Heart right ventricle (tissue), 16 donors: Measurements from ENCODE around the gene TFDP3. TPM values are rescaled to one million over a fixed set of nuclear protein-coding genes. Genes with fewer than 3 reads are reported as not detected.

ENCODE experiments used
- ATAC-seq, 8 donors: fragments of 200-7000 bp; cut with Tn5 transposase; one replicate each; pipeline ENCODE4 v1.9.1; 2020; ENCODE audit warnings: mild to moderate bottlenecking in 8 of 8, moderate library complexity in 8 of 8, moderate number of reproducible peaks in 1 of 8
- DNase-seq, 2 donors: peaks; one replicate each; pipeline ENCODE4 v3.0.0-alpha.2; 2020
- H3K27ac ChIP-seq, 10 donors: fragments of 200-600 bp; sonication (generic) in 2 of 10; one replicate each; pipeline versions ENCODE4 v1.5.0 to v1.8.0; 2020 to 2022; ENCODE audit warnings: mild to moderate bottlenecking in 3 of 10
- H3K27me3 ChIP-seq, 7 donors: fragments of 200-600 bp; one replicate each; pipeline ENCODE4 v1.8.0; 2021 to 2022; ENCODE audit warnings: mild to moderate bottlenecking in 2 of 7
- H3K36me3 ChIP-seq, 9 donors: fragments of 200-600 bp; sonication (generic) in 1 of 9; one replicate each; pipeline versions ENCODE4 v1.5.0 to v1.8.0; 2020 to 2022; ENCODE audit warnings: mild to moderate bottlenecking in 2 of 9
- H3K4me1 ChIP-seq, 9 donors: fragments of 200-600 bp; sonication (generic) in 1 of 9; one replicate each; pipeline versions ENCODE4 v1.5.0 to v1.8.0; 2020 to 2022; ENCODE audit warnings: mild to moderate bottlenecking in 4 of 9
- H3K4me3 ChIP-seq, 10 donors: fragments of 200-600 bp; sonication (generic) in 2 of 10; one replicate each; pipeline versions ENCODE4 v1.5.0 to v1.8.0; 2020 to 2022; ENCODE audit warnings: mild to moderate bottlenecking in 7 of 10, moderate library complexity in 2 of 10
- H3K9me3 ChIP-seq, 11 donors: fragments of 200-600 bp in 10 of 11; sonication (generic) in 2 of 11; one replicate each; pipeline versions ENCODE4 v1.5.0 to v1.8.0; 2013 to 2022; ENCODE audit warnings: mild to moderate bottlenecking in 2 of 11, control low read depth in 1 of 11, moderate library complexity in 1 of 11
- CTCF ChIP-seq, 9 donors: fragments of 200-600 bp; sonication (generic) in 2 of 9; IDR thresholded peaks; one replicate each; pipeline versions ENCODE4 v1.5.0 to v1.8.0; 2021 to 2022; ENCODE audit warnings: antibody characterized with exemption in 9 of 9, mild to moderate bottlenecking in 5 of 9, moderate library complexity in 1 of 9
- WGBS, 2 donors: extraction: QIAGEN DNeasy Blood & Tissue Kit; methylation state at CpG; one replicate each; pipeline ENCODE4 v1.1.7; 2013; ENCODE audit warnings: inconsistent platforms in 1 of 2; 5-methylcytosine and 5-hydroxymethylcytosine counted together
- intact Hi-C, 10 donors: fragments of 100-400 bp; cut with DNase I; formaldehyde crosslinking; loops; one replicate each; pipeline versions ENCODE4 v1.11.1 to v1.14.2; 2022
- polyA plus RNA-seq, 2 donors: library from polyadenylated mRNA; stranded (reverse); fragments of 200-250 nt; gene quantifications; one replicate each; pipeline ENCODE4 v1.2.3, GENCODE V29; 2013
- total RNA-seq, 10 donors: library from RNA; stranded (reverse); fragmentation: NEBNext Ultra II Directional in 3 of 10; extraction: Animal tissue kit (Norgen Biotek cat#: 25700) in 3 of 10; gene quantifications; one replicate each; pipeline versions ENCODE4 v1.2.1 to v1.2.4, GENCODE V29; 2021 to 2023
- donor health status: Arrhythmogenic right ventricular cardiomyopathy.
- donor health status: ischemic (EF 13 %, LVEDD 7.1; RV severe dilation, severe dysfunction).
- donor health status: healthy with polysubstance abuse.
- donor health status: DM: no; HTN: yes; CAD: no.
- donor health status: DM: no; HTN: no; CAD: no.
- donor health status: ischemic (EF 25% LVEDD 6.9; RV normal size, moderate dysfunction).
- donor health status: ischemic (EF 25% LVEDD 5.7; RV mildly dilated, moderate dysfunction).
- donor health status: healthy.
- donor health status: DM: yes; HTN: yes; CAD: no.
- donor health status: Ischemic cardiomyopathy.
- donor health status: ischemic (EF 35%, LVEDD 5.7; RV mildly dilated, moderate dysfunction).
- donor health status: nonischemic (EF 11% LVEDD 7.7; RV severe dilation, severe dysfunction).
- donor health status: DM: yes; HTN: yes; CAD: no.
- donor health status: PGD.
- donor health status: ischemic (EF 29% LVEDD 5.4; RV normal size, mild dysfunction).
- donor health status: nonischemic (EF 23%, LVEDD 6.1; RV moderate dilation, normal function).

TFDP3 gene
- total and polyA plus RNA-seq, 12 donors, result not detected

- intact Hi-C loops, result no loop called here
- 77 to 84% methylated on average over 4 to 5 of the region's 5 CpGs for WGBS, 2 donors
- TF ChIP-seq CTCF (IDR thresholded peaks at IDR 0.05), result no peak
- Histone ChIP-seq H3K27me3 (peaks cover 0 to 14% (median 0%) of the 10 kb centered on the region in 7 donors), H3K4me1 (no peaks in the 10 kb centered on the region), H3K4me3 (no peak overlapping the region), H3K9me3 (no peaks in the 10 kb centered on the region), H3K27ac (no peak overlapping the region), H3K36me3 (no peaks in the 10 kb centered on the region)
- DNase-seq (no peak), ATAC-seq (no peak)
Observed at GRCh38 chrX:133213117-133213516, 5.0 kb downstream of the TFDP3 start.

GRCh38 chrX:133207751-133208150 is 10.4 kb downstream of the TFDP3 start:
- no peak for ATAC-seq
- no peaks in the 10 kb centered on the region for H3K36me3 ChIP-seq
- no peak overlapping the region for H3K27ac ChIP-seq
- no peaks in the 10 kb centered on the region for H3K4me1 ChIP-seq
- intact Hi-C loops, result no loop called here
- WGBS, 2 donors, result 66 to 71% methylated on average over 2 of the region's 2 CpGs
- no peaks in the 10 kb centered on the region for H3K9me3 ChIP-seq
- DNase-seq, result no peak
- TF ChIP-seq CTCF (IDR thresholded peaks at IDR 0.05), result no peak
- H3K27me3 ChIP-seq, result peaks cover 0 to 32% (median 0%) of the 10 kb centered on the region in 7 donors
- H3K4me3 ChIP-seq, result no peak overlapping the region

GRCh38 chrX:133191739-133192039 is 26.5 kb downstream of the TFDP3 start:
- Histone ChIP-seq H3K4me3 (no peak overlapping the region), H3K36me3 (no peaks in the 10 kb centered on the region), H3K27me3 (peaks cover 0 to 42% (median 0%) of the 10 kb centered on the region in 7 donors), H3K9me3 (no peaks in the 10 kb centered on the region), H3K4me1 (no peaks in the 10 kb centered on the region), H3K27ac (no peak overlapping the region)
- no peak for DNase-seq
- 18 to 39% methylated on average over 1 of the region's 1 CpG for WGBS, 2 donors
- no peak for TF ChIP-seq CTCF (IDR thresholded peaks at IDR 0.05)
- intact Hi-C loops, result no loop called here
- no peak for ATAC-seq

GRCh38 chrX:133190877-133191738 is 27.0 kb downstream of the TFDP3 start:
- H3K36me3 ChIP-seq, result no peaks in the 10 kb centered on the region
- H3K9me3 ChIP-seq, result no peaks in the 10 kb centered on the region
- DNase-seq (no peak), ATAC-seq (no peak)
- peaks cover 0 to 38% (median 0%) of the 10 kb centered on the region in 7 donors for H3K27me3 ChIP-seq
- no peak for TF ChIP-seq CTCF (IDR thresholded peaks at IDR 0.05)
- H3K4me1 ChIP-seq, result no peaks in the 10 kb centered on the region
- no peak overlapping the region for H3K4me3 ChIP-seq
- H3K27ac ChIP-seq, result no peak overlapping the region
- intact Hi-C loops, result no loop called here
- 77 to 81% methylated on average over 10 of the region's 10 CpGs for WGBS, 2 donors
